SK-N-SH treated with all-trans-retinoic acid at 6 μM for 48 hours (cell line): ENCODE data around the gene CNTFR.

Source experiments
- ATAC-seq: fragments of 200-7000 bp; cut with Tn5 transposase; 3 replicates; pipeline ENCODE4 v1.9.1; 2020; ENCODE audit warnings: mild to moderate bottlenecking, moderate library complexity
- ARNTL ChIP-seq: fragments of 450-650 bp; formaldehyde crosslinking; IDR thresholded peaks from 2 replicates; pipeline ENCODE4 v1.5.0; 2020; ENCODE audit warnings: low read depth, mild to moderate bottlenecking, moderate library complexity, borderline replicate concordance
- BACH2 ChIP-seq: fragments of 250-450 bp; sonication (Bioruptor Pico); IDR thresholded peaks from 2 replicates; pipeline ENCODE4 v1.9.0; 2021; ENCODE audit warnings: mild to moderate bottlenecking, borderline replicate concordance
- CREB5 ChIP-seq: fragments of 250-450 bp; sonication (Bioruptor Pico); IDR thresholded peaks from 2 replicates; pipeline ENCODE4 v1.5.1; 2020; ENCODE audit warnings: low read depth, mild to moderate bottlenecking, moderate library complexity
- CSDC2 ChIP-seq: fragments of 250-450 bp; sonication (Bioruptor Pico); IDR thresholded peaks from 2 replicates; pipeline ENCODE4 v1.5.0; 2020; ENCODE audit warnings: mild to moderate bottlenecking, moderate library complexity
- CSRNP3 ChIP-seq: fragments of 250-450 bp; sonication (Bioruptor Pico); IDR thresholded peaks from 2 replicates; pipeline ENCODE4 v1.5.1; 2021; ENCODE audit warnings: mild to moderate bottlenecking, moderate library complexity
- ESRRG ChIP-seq: fragments of 250-450 bp; sonication (Bioruptor Pico); IDR thresholded peaks from 2 replicates; pipeline ENCODE4 v1.6.1; 2021; ENCODE audit warnings: mild to moderate bottlenecking
- GLIS3 ChIP-seq: fragments of 250-450 bp; sonication (Bioruptor Pico); IDR thresholded peaks from 2 replicates; pipeline ENCODE4 v1.5.0; 2020; ENCODE audit warnings: mild to moderate bottlenecking, moderate library complexity
- ISL1 ChIP-seq: fragments of 250-450 bp; sonication (Bioruptor Pico); IDR thresholded peaks from 2 replicates; pipeline ENCODE4 v2.1.2; 2022; ENCODE audit warnings: mild to moderate bottlenecking, moderate library complexity
- PATZ1 ChIP-seq: fragments of 250-450 bp; sonication (Bioruptor Pico); IDR thresholded peaks from 2 replicates; pipeline ENCODE4 v1.8.0; 2020; ENCODE audit warnings: mild to moderate bottlenecking, moderate library complexity, borderline replicate concordance
- POU6F1 ChIP-seq: fragments of 250-450 bp; sonication (Bioruptor Pico); IDR thresholded peaks from 2 replicates; pipeline ENCODE4 v1.8.0; 2021; ENCODE audit warnings: low read depth, mild to moderate bottlenecking, moderate library complexity, borderline replicate concordance
- PPARA ChIP-seq: fragments of 250-450 bp; sonication (Bioruptor Pico); IDR thresholded peaks from 2 replicates; pipeline ENCODE4 v1.5.0; 2020; ENCODE audit warnings: mild to moderate bottlenecking, borderline replicate concordance
- RARB ChIP-seq: fragments of 250-450 bp; sonication (Bioruptor Pico); IDR thresholded peaks from 2 replicates; pipeline ENCODE4 v1.8.0; 2021; ENCODE audit warnings: mild to moderate bottlenecking, moderate library complexity
- SNAI2 ChIP-seq: fragments of 250-450 bp; sonication (Bioruptor Pico); IDR thresholded peaks from 2 replicates; pipeline ENCODE4 v1.5.0; 2020; ENCODE audit warnings: mild to moderate bottlenecking, moderate library complexity
- TCF4 ChIP-seq: fragments of 250-450 bp; sonication (Bioruptor Pico); IDR thresholded peaks from 2 replicates; pipeline ENCODE4 v1.8.0; 2021; ENCODE audit warnings: mild to moderate bottlenecking, moderate library complexity, borderline replicate concordance
- TOX ChIP-seq: fragments of 250-450 bp; sonication (Bioruptor Pico); IDR thresholded peaks from 2 replicates; pipeline ENCODE4 v1.8.0; 2021; ENCODE audit warnings: mild to moderate bottlenecking, moderate library complexity, borderline replicate concordance
- TSHZ2 ChIP-seq: fragments of 250-450 bp; sonication (Bioruptor Pico); IDR thresholded peaks from 2 replicates; pipeline ENCODE4 v1.5.0; 2020; ENCODE audit warnings: mild to moderate bottlenecking, moderate library complexity
- ZC3H10 ChIP-seq: fragments of 250-450 bp; sonication (Bioruptor Pico); IDR thresholded peaks from 2 replicates; pipeline ENCODE4 v1.5.1; 2021; ENCODE audit warnings: mild to moderate bottlenecking, moderate library complexity
- ZFP3 ChIP-seq: fragments of 250-450 bp; sonication (Bioruptor Pico); IDR thresholded peaks from 2 replicates; pipeline ENCODE4 v1.5.0; 2020; ENCODE audit warnings: mild to moderate bottlenecking, moderate library complexity
- ZFP30 ChIP-seq: fragments of 450-650 bp; formaldehyde crosslinking; IDR thresholded peaks from 2 replicates; pipeline ENCODE4 v1.5.0; 2022; ENCODE audit warnings: mild to moderate bottlenecking, moderate library complexity
- ZNF565 ChIP-seq: fragments of 450-650 bp; formaldehyde crosslinking; conservative IDR thresholded peaks from 2 replicates; pipeline ENCODE4 v1.5.0; 2020; ENCODE audit warnings: low read depth, mild to moderate bottlenecking, moderate library complexity
- ZNF8 ChIP-seq: fragments of 450-650 bp; formaldehyde crosslinking; IDR thresholded peaks from 2 replicates; pipeline ENCODE4 v1.5.0; 2020; ENCODE audit warnings: mild to moderate bottlenecking, moderate library complexity

The CNTFR gene

GRCh38 chr9:34564617-34565016, 24.9 kb downstream of the CNTFR start:
- no peak for ATAC-seq
- no peak for TF ChIP-seq ZNF8 (CRISPR knock-in tag)
- no peak for TF ChIP-seq GLIS3
- no peak for TF ChIP-seq PPARA (CRISPR knock-in tag)
- no peak for TF ChIP-seq ZFP30
- TF ChIP-seq CSRNP3: no peak
- TF ChIP-seq SNAI2: no peak
- TF ChIP-seq CSDC2 (CRISPR knock-in tag): no peak
- TF ChIP-seq CREB5 (CRISPR knock-in tag): no peak
- TF ChIP-seq TCF4 (CRISPR knock-in tag): no peak
- TF ChIP-seq ZNF565 (CRISPR knock-in tag): no peak
- no peak for TF ChIP-seq PATZ1
- no peak for TF ChIP-seq ZFP3 (CRISPR knock-in tag)
- no peak for TF ChIP-seq POU6F1 (CRISPR knock-in tag)
- no peak for TF ChIP-seq BACH2 (CRISPR knock-in tag)
- TF ChIP-seq TOX (CRISPR knock-in tag): no peak
- TF ChIP-seq ARNTL (CRISPR knock-in tag): no peak
- TF ChIP-seq RARB (CRISPR knock-in tag): no peak
- no peak for TF ChIP-seq TSHZ2
- no peak for TF ChIP-seq ZC3H10 (CRISPR knock-in tag)
- no peak for TF ChIP-seq ISL1 (CRISPR knock-in tag)

GRCh38 chr9:34563262-34563661, 26.3 kb downstream of the CNTFR start:
- ATAC-seq: no peak
- no peak for TF ChIP-seq TSHZ2
- no peak for TF ChIP-seq CSRNP3
- TF ChIP-seq PATZ1: no peak
- TF ChIP-seq ZC3H10 (CRISPR knock-in tag): no peak
- TF ChIP-seq TOX (CRISPR knock-in tag): no peak
- TF ChIP-seq ESRRG: no peak
- TF ChIP-seq ZFP30: no peak
- no peak for TF ChIP-seq ZNF8 (CRISPR knock-in tag)
- TF ChIP-seq POU6F1 (CRISPR knock-in tag): no peak
